Glomerular endothelial cell (primary cell): ENCODE data around the gene ATP6V0A4. TPM values are rescaled to one million over a fixed set of nuclear protein-coding genes. Genes with fewer than 3 reads are reported as not detected.
"Not testable (repeated sequence)": the region's sequence is repeated elsewhere in the genome, so short reads cannot be mapped to it uniquely, and the experiment has no call there.

Experiments used
- DNase-seq: peaks from one replicate; pipeline ENCODE4 v3.0.0-alpha.2; 2011; ENCODE audit warnings: low read depth, low spot score; ENCODE audit errors: extremely low read depth
- total RNA-seq: library from RNA; depleted of rRNA; stranded (reverse); fragments of >200 nt; gene quantifications from 2 replicates; pipeline ENCODE4 v1.2.3, GENCODE V29; 2015

The ATP6V0A4 gene
- total RNA-seq, 1 donor from 2014 or later: not detected

DNA sequence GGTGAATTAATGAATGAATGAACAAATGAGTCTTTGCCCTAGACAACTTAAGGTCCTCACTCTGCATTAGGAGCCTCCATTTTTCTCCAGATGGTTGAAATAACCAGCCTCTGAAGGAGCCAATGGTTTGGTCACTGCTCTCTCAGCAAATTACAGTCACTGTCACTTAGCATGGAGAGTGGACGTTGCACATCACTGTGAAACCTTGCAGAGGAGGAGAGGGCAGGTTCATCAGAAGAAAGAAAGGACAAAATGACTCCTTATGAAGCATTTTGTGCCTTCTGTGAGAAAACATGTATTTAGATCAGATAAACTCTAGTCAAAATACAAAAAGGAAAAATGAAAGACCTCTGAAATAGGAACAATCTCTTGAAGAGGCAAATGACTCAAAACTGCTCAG lies 6.6 kb upstream of the ATP6V0A4 start:
- no peak for DNase-seq

DNA sequence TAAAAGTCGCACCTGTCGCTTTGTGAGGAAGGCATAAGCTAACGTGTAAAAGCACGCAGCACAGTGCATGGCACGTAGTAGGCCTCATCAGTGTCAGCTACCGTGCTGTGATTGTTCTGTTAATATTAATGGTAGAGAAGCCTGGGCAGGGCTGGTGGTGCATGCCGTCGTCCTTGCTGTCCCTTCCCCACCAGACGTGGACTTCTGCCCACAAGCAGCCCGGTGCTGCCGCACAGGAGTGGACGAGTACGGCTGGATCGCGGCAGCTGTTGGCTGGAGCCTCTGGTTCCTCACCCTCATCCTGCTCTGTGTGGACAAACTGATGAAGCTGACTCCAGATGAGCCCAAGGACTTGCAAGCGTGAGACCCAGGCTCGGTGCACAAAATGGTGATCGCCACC lies 4.7 kb upstream of the ATP6V0A4 start:
- DNase-seq: no peak

- DNase-seq: no peak
Measured at GRCh38 chr7:138801256-138801655, 3.3 kb upstream of the ATP6V0A4 start.

DNA sequence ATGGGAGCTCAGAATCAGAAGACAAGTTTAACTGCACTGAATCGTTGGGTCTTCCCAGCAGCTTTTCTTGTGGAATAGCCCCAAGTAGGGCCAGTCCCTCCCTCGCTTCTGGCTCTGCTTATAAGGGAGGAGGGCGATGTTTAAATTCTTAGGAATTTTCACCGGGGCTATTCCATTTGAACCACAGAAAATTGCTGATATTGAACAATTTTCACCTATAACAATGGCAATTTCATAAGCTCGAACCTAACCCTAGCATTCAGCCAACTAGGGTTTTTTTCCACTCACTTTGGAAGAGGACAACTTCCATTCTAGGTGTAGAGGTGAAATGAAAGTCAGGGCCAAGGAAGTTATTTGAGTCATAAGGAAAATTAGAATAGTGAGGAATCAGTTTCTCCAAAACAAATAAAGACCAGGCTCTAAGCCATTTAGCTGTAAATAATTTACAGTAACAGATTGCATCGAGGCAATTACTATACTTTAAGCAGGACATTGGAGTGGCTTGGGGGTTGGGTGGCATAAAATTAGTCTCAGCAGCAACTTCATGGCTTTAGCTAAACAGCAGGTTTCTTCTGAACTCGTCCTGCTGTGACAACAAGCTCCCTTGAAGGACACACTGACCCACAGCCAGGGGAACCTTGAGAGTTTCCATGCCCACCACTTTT lies 1.5 kb upstream of the ATP6V0A4 start:
- DNase-seq: no peak

DNA sequence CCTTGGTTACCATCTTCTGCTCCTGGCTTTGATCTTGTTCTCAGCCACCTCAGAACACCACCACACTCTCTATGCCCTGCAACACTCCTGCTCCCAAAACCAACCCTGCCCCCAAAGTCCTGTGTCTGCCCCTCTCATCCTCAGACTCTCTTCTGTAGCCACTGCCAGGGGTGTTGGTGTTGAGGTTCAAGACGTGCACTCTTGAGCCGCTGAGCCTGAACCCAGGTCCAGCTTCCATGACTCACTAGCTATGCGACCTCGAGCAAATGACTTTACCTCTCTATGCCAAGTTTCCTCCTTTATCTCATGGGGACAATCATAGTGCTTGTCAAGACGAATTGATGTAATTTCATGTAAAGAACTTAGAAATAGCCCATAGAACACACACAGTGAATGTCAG lies 840 bp upstream of the ATP6V0A4 start:
- no peak for DNase-seq

GRCh38 chr7:138797046-138797445 lies 950 bp downstream of the ATP6V0A4 start:
- not testable (repeated sequence) for DNase-seq

DNA sequence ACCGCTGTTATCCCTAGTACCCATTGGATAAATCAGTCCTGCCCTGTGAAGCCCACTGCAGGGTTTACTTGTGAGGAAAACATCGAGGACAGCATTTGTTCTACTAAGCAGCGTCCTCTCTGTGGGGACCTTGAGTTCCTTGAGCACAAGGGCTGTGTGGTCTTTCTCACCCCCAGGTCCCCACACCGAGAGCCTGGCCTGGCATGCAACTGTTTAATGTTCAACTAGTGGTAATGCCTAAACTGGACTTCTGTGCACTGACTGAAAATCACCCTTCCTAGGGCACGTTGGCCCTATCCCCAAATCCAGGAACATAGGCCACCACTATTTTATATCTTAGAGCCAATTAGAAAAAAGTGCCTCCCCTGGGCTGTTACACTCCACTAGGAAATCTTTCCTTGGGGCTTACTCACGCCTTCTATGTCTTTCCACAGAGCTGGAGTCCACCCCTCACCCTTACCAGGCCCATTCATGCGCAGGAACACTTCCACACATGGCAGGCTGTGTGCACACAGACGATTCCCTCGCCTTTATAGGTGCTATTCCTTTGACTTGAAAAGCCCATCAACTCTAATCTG lies 1.9 kb downstream of the ATP6V0A4 start:
- DNase-seq: no peak

DNA sequence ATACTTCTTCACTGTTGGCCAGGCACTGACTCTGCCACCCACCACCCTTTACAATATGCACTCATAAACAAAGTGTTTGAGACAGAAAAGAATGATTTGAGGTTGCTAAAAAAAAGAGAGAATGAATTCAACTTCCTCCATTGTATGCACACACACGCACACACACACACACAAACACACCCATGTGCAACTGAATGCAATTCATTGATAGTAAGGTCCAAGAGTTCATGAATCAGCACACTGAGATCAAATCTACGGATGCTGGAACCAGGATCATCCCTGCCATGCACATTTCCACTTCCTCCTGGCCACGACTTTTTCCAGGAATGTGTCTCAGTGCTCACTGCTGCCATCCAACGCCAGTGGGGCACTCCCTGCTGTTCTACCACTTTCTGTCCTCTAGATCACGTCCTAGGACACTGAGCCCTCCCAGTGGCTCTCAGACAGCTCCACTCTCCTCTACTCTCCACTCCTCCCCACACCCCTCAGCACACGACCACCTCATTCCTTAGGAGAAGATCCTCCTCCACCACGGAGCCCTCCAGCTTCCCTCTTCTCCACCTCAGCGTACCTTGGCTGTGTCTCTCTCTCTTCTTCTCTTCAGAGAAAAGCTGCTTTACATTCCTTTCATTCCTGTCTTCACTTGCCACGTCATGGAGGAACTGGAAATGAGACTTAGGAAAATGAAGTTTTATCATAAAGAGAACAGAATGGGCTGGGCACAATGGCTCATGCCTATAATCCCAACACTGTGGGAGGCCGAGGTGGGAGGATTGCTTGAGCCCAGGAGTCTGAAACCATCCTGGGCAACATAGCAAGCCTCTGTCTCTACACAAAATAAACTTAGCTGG lies 12.2 kb downstream of the ATP6V0A4 start:
- no peak for DNase-seq

GRCh38 chr7:138784692-138785091 lies 13.3 kb downstream of the ATP6V0A4 start:
- DNase-seq: peak; percentile 4

GRCh38 chr7:138781004-138781403 lies 17.0 kb downstream of the ATP6V0A4 start:
- no peak for DNase-seq

- no peak for DNase-seq
Measured at GRCh38 chr7:138776166-138776833, 21.7 kb downstream of the ATP6V0A4 start.

- DNase-seq: no peak
Measured at GRCh38 chr7:138773817-138774216, 24.2 kb downstream of the ATP6V0A4 start.

- DNase-seq: no peak
Measured at GRCh38 chr7:138773176-138773575, 24.8 kb downstream of the ATP6V0A4 start.

DNA sequence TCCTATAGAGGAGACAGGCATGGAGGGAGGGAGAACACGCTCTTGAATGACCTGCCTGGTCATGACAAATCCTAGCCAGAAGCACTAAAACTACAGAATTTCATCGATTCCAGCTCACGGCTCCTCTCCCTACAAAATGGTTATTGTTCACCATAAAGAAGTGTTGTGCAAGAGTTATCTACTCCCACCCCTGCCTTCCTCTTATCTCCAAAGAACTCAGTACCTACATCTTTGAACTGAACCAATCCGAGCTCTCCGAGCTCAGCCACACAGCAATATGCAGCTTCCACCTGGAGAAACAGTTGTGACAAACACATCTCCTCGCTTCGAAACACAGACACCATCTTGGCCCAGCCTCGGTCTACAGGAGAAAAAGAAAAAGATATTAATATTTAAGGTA lies 27.1 kb downstream of the ATP6V0A4 start:
- DNase-seq: no peak

DNA sequence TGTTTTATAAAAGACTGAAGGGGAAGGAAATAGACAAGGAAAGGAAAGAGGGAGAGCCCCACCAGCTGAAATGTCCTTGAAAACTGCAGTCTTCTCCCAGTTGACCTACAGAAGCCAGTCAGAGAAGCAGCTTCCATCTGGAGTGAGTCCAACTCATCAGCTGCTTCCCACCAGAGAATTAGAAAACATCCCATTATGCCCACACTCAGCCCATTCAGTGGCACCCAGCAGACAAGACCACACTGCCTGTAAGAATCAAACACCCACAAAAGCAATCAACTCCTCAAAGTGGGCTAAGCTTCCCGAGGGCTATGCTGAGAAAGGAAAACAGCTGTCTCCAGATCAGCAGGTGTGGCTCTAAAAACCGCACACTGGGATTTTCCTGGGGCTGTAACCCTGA lies 29.8 kb downstream of the ATP6V0A4 start:
- DNase-seq: no peak

DNA sequence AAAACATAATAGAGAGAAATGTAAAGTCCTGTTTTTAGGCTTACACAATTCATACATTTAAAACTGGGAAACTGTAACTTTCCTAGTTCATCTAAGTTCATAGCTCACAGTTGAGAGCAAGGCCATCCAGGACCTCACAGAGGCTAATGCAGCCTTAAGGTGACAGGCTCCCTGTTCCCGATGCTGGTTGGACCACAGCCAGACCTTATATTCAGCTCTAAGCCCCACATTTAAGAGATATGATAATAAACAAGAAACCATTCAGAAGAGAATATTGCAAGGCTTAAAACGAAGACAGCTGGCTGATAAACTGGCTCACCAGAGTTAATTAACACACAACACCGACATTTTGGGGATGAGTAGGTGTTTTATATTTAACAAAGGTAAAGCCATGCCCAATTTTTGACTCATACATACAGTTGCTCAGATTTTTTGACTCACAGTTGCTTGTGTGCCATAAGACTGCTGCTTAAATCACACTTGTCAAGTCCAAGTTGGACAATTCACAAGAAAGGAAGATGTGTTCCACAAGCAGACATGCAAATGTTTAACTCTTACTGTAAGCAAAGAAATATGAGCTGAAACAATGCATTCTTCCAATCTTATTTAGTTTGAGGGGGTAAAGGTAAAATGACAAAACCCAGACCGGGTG lies 41.3 kb downstream of the ATP6V0A4 start:
- no peak for DNase-seq

DNA sequence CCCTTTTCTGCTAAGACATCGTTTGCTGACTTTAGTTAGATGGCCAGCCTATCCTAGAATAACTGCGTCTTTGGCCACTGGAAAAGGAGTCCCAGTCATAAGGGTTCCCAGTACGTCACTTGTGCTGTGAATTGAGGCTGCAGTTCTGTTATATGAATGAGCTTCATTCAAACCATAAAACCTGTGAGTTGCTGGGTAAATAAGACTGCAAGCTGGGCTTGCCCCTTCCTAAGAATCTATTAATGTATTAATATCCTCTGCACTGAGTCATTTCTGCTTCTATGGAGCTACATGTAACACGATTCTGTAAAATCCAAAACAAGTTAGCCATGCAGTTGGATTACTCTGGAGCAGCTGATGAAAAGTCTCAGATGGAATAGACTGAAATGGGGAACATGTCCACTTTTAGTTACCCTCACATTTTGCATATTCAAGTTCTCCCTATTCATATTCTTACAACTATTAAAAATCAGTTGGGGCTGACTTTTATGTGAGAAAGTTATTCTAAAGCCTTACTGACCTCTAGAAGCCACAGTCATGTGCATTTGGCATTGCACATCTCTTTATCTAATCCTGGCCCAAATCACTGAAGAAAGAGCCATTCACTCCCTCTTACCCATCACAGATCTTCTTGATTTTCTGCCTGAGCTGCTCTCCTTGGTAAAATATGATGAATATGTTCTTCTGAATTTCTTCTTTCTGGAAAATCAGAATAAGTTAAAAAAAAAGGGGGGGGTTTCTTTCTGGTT lies 42.0 kb downstream of the ATP6V0A4 start:
- DNase-seq: no peak

GRCh38 chr7:138755331-138755747 lies 42.7 kb downstream of the ATP6V0A4 start:
- DNase-seq: no peak

DNA sequence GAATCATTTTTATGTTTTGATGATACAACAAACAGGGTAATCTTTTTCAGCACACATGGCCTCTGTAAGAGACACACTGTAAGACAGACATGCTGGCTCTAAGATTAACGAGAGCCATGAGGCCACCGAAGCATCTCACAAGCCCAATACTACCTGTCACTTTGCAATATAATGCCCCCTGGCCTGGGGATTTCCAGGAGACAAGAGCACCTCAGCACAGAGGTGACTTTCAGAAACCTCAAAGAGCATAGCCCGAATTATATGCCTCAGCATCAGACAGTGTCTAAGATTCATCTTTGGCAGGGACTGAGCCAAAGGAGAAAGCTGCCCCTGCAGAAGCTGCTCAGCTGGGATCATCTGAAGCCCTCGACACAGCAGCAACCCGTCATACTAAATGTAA lies 44.4 kb downstream of the ATP6V0A4 start:
- no peak for DNase-seq

- no peak for DNase-seq
Measured at GRCh38 chr7:138753150-138753518, 44.9 kb downstream of the ATP6V0A4 start.
